Keratinocyte (primary cell): ENCODE measurements around the gene FBXO3.

Experiments
- CTCF ChIP-seq, 3 experiments: IDR thresholded peaks in 1 of 3; conservative IDR thresholded peaks in 1 of 3; optimal IDR thresholded peaks in 1 of 3; 2 replicates in 2 of 3; 3 replicates in 1 of 3; pipeline versions ENCODE3 to v1.5.1; 2011; ENCODE audit warnings: low read length in 3 of 3, mild to moderate bottlenecking in 3 of 3, moderate library complexity in 2 of 3, control low read depth in 1 of 3, inconsistent platforms in 1 of 3; ENCODE audit not compliant: insufficient read depth in 2 of 3; ENCODE audit errors: extremely low read depth in 1 of 3
- EZH2 ChIP-seq: IDR thresholded peaks from one replicate; pipeline ENCODE4 v1.6.1; 2012; ENCODE audit warnings: inconsistent platforms, mild to moderate bottlenecking, low read length, moderate library complexity

- TF ChIP-seq CTCF (optimal IDR thresholded peaks at IDR 0.05 in 1 of 3, IDR thresholded peaks at IDR 0.05 in 1 of 3, conservative IDR thresholded peaks at IDR 0.05 in 1 of 3; ENCODE audit: extremely low read depth in 1 of 3, insufficient read depth in 2 of 3, low read length in 3 of 3) (no peak), EZH2 (no peak)
These were observed 27.5 kb upstream of the FBXO3 start for GRCh38 chr11:33801821-33802193.
